HepG2 (cell line): Measurements from ENCODE around the gene KRTAP5-1.

ENCODE experiments used
- ESRRA ChIP-seq: sonication (generic); formaldehyde crosslinking; IDR thresholded peaks from 2 replicates; pipeline ENCODE4 v1.5.1; 2020; ENCODE audit warnings: mild to moderate bottlenecking, low read depth, missing genetic modification reagents
- EZH2 ChIP-seq: conservative IDR thresholded peaks from 2 replicates; pipeline ENCODE4 v1.6.1; 2012; ENCODE audit warnings: mild to moderate bottlenecking, low read depth, low read length, moderate library complexity
- HMGA1 ChIP-seq: sonication (generic); formaldehyde crosslinking; conservative IDR thresholded peaks from 2 replicates; pipeline ENCODE4 v1.4.0; 2020; ENCODE audit warnings: missing genetic modification reagents
- JUND ChIP-seq: sonication (generic); formaldehyde crosslinking; IDR thresholded peaks from 2 replicates; pipeline ENCODE4 v1.8.0; 2022; ENCODE audit warnings: mild to moderate bottlenecking, missing genetic modification reagents
- NFE2 ChIP-seq: sonication (generic); formaldehyde crosslinking; IDR thresholded peaks from 2 replicates; pipeline ENCODE4 v1.4.0; 2020; ENCODE audit warnings: missing genetic modification reagents
- NFRKB ChIP-seq: fragments of 450-650 bp; IDR thresholded peaks from 2 replicates; pipeline ENCODE4 v1.6.1; 2017
- POLR2AphosphoS2 ChIP-seq: IDR thresholded peaks from 2 replicates; pipeline ENCODE4 v1.6.1; 2011; ENCODE audit warnings: low read depth, low read length, improper control_type of control experiment
- POLR2AphosphoS5 ChIP-seq: IDR thresholded peaks from 2 replicates; pipeline ENCODE4 v1.6.1; 2012; ENCODE audit warnings: low read depth, low read length
- RFXAP ChIP-seq: sonication (generic); formaldehyde crosslinking; IDR thresholded peaks from 2 replicates; pipeline ENCODE4 v1.4.0; 2020; ENCODE audit warnings: missing genetic modification reagents, borderline replicate concordance
- ZNF124 ChIP-seq: sonication (generic); formaldehyde crosslinking; IDR thresholded peaks from 2 replicates; pipeline ENCODE4 v1.4.0; 2020; ENCODE audit warnings: missing genetic modification reagents
- ZNF224 ChIP-seq: sonication (generic); formaldehyde crosslinking; IDR thresholded peaks from 2 replicates; pipeline ENCODE4 v1.5.0; 2020; ENCODE audit warnings: mild to moderate bottlenecking, missing genetic modification reagents
- ZNF724P ChIP-seq: sonication (generic); formaldehyde crosslinking; IDR thresholded peaks from 2 replicates; pipeline ENCODE4 v1.8.0; 2022; ENCODE audit warnings: missing genetic modification reagents, borderline replicate concordance

- TF ChIP-seq HMGA1 (CRISPR knock-in tag) (no peak), JUND (CRISPR knock-in tag) (no peak), POLR2AphosphoS2 (no peak), POLR2AphosphoS5 (no peak), NFRKB (no peak), RFXAP (no peak), ZNF124 (CRISPR knock-in tag) (no peak), NFE2 (CRISPR knock-in tag) (no peak), ZNF224 (no peak), ZNF724P (CRISPR knock-in tag) (no peak), ESRRA (CRISPR knock-in tag) (no peak), EZH2 (no peak)
Observed at GRCh38 chr11:1589996-1590395, 4.9 kb upstream of the KRTAP5-1 start.
